Type B pancreatic cell (in vitro differentiated cells): ENCODE data around the gene ADIPOQ. TPM values are rescaled to one million over a fixed set of nuclear protein-coding genes. Genes with fewer than 3 reads are reported as not detected.
"Not testable (repeated sequence)": the region's sequence is repeated elsewhere in the genome, so short reads cannot be mapped to it uniquely, and the experiment has no call there.

ENCODE experiments used
- DNase-seq: peaks from one replicate; pipeline ENCODE4 v3.0.0; 2021; ENCODE audit warnings: mixed read lengths; ENCODE audit not compliant: unreplicated experiment; ENCODE audit errors: extremely low spot score
- H3K27ac Mint-ChIP-seq: 2 replicates; pipeline ENCODE4 v1.8.0; 2021; ENCODE audit warnings: mild to moderate bottlenecking, mixed read lengths
- H3K27me3 Mint-ChIP-seq: 2 replicates; pipeline ENCODE4 v1.8.0; 2021; ENCODE audit warnings: mixed read lengths
- H3K36me3 Mint-ChIP-seq: 2 replicates; pipeline ENCODE4 v1.8.0; 2021; ENCODE audit warnings: mixed read lengths
- H3K4me1 Mint-ChIP-seq: one replicate; pipeline ENCODE4 v1.8.0; 2021; ENCODE audit warnings: mixed read lengths; ENCODE audit not compliant: unreplicated experiment
- H3K4me3 Mint-ChIP-seq: 2 replicates; pipeline ENCODE4 v1.8.0; 2021; ENCODE audit warnings: mild to moderate bottlenecking, mixed read lengths
- H3K9me3 Mint-ChIP-seq: 2 replicates; pipeline ENCODE4 v1.8.0; 2021; ENCODE audit warnings: mixed read lengths
- total RNA-seq: library from RNA; stranded (reverse); gene quantifications from 2 replicates; pipeline ENCODE4 v1.2.1, GENCODE V29; 2021; ENCODE audit warnings: low replicate concordance
- TF ChIP-seq, protein P1 (sequence below): fragments of 200-600 bp; sonication (generic); conservative IDR thresholded peaks from 2 replicates; pipeline ENCODE4 v1.5.0; 2021; ENCODE audit warnings: antibody characterized with exemption, mild to moderate bottlenecking

ADIPOQ gene
- total RNA-seq, 1 donor from 2014 or later, result not detected

DNA sequence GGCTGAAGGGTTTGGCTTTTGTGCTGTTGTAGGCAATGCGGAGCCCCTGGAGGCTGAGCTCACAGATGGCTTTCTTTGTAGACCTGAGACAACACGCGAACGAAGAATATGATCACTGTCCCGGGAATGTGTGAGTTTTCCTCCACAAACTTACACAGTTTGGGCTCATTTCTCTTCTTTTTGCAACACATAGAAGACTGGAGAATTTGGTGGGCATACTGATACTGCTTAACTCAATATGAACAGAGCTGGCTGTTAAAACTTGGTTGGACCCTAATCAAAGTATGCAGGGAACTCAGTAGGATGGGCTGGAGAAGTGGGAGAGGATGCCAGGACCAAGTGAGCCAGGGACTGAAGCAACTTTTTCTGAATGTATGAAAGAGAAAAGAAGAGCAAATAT, 24.0 kb upstream of the ADIPOQ start:
- TF ChIP-seq, protein P1, sequence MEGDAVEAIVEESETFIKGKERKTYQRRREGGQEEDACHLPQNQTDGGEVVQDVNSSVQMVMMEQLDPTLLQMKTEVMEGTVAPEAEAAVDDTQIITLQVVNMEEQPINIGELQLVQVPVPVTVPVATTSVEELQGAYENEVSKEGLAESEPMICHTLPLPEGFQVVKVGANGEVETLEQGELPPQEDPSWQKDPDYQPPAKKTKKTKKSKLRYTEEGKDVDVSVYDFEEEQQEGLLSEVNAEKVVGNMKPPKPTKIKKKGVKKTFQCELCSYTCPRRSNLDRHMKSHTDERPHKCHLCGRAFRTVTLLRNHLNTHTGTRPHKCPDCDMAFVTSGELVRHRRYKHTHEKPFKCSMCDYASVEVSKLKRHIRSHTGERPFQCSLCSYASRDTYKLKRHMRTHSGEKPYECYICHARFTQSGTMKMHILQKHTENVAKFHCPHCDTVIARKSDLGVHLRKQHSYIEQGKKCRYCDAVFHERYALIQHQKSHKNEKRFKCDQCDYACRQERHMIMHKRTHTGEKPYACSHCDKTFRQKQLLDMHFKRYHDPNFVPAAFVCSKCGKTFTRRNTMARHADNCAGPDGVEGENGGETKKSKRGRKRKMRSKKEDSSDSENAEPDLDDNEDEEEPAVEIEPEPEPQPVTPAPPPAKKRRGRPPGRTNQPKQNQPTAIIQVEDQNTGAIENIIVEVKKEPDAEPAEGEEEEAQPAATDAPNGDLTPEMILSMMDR, result no peak
- DNase-seq, result no peak
- Mint-ChIP-seq H3K4me3 (no peak overlapping the region), H3K27ac (no peak overlapping the region), H3K4me1 (no peaks in the 10 kb centered on the region), H3K9me3 (no peaks in the 10 kb centered on the region), H3K36me3 (no peaks in the 10 kb centered on the region), H3K27me3 (peaks cover 51% of the 10 kb centered on the region)

DNA sequence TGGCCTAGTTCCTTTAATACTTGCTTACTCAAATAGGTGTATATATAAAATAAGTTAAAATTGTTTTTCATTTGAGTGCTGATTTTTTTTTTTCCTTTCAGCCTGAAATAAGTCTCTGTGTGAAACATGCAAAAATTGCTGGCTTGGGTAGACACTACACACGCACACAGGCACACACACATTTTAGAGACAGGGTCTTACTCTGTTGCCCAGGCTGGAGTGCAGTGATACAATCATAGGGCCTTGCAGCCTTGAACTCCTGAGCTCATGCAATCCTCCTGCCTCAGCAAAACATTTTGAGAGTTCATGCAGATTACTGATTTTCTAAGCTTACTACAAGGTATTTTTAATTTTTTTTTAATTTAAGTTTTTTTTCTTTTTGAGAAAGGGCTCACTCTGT, 23.6 kb upstream of the ADIPOQ start:
- TF ChIP-seq, protein P1, result no peak
- no peak overlapping the region for H3K4me3 Mint-ChIP-seq
- H3K36me3 Mint-ChIP-seq, result no peaks in the 10 kb centered on the region
- H3K27me3 Mint-ChIP-seq, result peaks cover 49% of the 10 kb centered on the region
- H3K27ac Mint-ChIP-seq, result no peak overlapping the region
- DNase-seq, result no peak
- no peaks in the 10 kb centered on the region for H3K4me1 Mint-ChIP-seq
- no peaks in the 10 kb centered on the region for H3K9me3 Mint-ChIP-seq

DNA sequence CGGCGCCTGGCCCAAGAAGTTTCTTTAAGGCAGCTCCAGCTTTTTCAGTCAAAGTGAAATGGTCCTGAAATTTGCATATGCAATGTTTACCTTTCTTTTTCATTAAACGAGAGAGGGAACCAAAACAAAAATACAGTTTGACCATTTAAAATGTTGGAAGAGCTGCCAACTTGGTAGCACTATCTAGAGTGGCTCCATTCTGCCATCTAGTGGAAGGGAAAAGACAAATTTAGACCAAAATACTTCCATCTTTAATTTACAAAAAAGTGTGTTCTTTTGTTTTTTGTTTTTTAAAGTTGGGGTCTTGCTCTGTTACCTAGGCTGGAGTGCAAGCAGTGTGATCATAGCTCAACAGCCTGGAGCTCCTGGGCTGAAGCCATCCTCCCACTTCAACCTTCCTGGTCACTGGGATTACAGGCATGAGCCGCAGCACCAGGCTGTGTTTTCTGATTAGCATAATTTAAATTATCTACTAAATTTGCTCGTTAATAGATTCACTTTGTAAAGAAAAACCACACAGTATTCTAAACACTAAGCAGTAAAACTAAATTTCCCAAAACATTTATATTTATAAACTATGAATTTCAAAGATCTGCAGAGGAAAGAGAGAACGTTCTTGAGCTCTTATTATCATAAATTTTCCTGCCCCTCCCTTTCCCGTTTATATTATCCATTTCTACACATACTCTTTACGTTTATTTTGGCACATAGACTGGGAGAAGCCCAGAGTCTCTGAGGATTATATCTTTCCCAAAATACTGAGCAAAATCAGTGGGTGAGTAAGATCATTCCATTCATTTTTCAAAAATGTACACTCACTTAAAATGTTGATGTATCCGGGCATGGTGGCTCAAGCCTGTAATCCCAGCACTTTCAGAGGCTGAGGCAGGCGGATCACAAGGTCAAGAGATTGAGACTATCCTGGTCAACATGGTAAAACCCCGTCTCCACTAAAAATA, 20.8 kb upstream of the ADIPOQ start:
- Mint-ChIP-seq H3K4me1 (peaks cover 15% of the 10 kb centered on the region), H3K27ac (no peak overlapping the region), H3K36me3 (no peaks in the 10 kb centered on the region), H3K27me3 (peaks cover 59% of the 10 kb centered on the region), H3K9me3 (no peaks in the 10 kb centered on the region), H3K4me3 (no peak overlapping the region)
- TF ChIP-seq, protein P1, result peak; percentile 83
- DNase-seq, result no peak

DNA sequence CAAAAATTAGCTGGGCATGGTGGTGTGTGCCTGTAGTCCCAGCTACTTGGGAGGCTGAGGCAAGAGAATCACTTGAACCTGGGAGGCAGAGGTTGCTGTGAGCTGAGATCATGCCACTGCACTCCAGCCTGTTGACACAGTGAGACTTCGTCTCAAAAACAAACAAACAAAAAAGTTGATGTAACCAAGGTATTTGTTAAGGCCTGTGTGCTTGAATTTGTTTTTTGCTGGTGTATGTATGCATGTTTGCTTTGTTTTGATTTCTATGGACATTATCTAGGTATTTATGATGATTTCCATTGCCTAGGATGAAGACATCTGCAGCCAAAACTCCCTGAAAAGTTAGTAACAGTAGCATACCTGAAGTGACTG, 20.1 kb upstream of the ADIPOQ start:
- peaks cover 15% of the 10 kb centered on the region for H3K4me1 Mint-ChIP-seq
- peaks cover 57% of the 10 kb centered on the region for H3K27me3 Mint-ChIP-seq
- not testable (repeated sequence) for H3K9me3 Mint-ChIP-seq, DNase-seq, H3K4me3 Mint-ChIP-seq, H3K36me3 Mint-ChIP-seq, H3K27ac Mint-ChIP-seq

DNA sequence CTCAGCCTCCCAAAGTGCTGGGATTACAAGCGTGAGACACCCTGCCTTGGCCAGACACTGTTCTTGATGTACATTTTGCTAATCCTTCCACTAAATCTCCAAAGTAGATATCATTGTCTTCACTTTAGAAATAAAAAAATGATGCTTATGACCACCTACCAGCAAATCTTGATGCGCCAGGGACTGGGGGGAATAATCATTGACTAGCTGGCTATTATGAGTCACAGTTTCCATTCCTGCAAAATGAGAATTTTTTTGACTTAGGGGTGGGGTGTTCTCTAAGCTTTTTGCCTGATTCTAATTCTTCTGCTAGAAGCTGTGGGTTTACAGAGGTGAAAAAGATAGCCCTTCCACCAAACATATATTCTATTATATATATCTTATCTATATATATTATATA, 19.1 kb upstream of the ADIPOQ start:
- no peaks in the 10 kb centered on the region for H3K36me3 Mint-ChIP-seq
- no peaks in the 10 kb centered on the region for H3K9me3 Mint-ChIP-seq
- no peak overlapping the region for H3K27ac Mint-ChIP-seq
- peaks cover 15% of the 10 kb centered on the region for H3K4me1 Mint-ChIP-seq
- H3K27me3 Mint-ChIP-seq, result peaks cover 54% of the 10 kb centered on the region
- H3K4me3 Mint-ChIP-seq, result no peak overlapping the region
- no peak for DNase-seq
- TF ChIP-seq, protein P1, result no peak

DNA sequence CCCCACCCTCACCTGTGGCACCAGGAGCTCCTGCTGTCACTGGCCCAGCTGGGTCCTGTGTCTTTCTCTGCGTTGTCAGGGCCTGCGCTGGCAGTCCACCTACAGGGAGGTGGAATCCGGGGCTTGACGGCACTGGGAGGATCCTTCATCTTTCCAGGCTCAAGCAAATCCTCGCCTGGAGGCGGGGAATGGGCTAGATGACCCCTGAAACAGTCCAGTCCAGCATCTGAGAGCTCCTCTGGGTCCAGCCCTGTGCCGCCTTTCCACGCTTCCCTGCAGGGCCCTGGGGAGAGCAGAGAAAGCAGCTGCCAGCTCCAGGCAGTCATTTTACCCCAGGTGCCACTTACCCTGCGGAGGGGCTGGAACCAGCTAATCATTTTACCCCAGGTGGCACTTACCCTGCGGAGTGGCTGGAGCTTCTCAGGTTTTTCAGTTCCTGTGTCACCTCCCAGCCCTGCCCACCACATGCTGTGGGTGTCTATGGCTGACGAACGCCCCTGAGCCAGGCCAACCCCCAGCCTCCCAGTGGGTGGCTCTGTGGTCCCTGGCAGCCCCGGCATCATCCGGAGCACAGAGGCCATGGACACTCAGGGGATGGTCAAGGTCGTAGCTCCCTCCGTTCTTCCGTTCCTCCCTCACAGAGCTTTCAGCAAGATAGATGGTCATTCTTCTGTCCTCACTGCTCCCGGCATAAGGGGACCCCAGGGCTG, 17.9 kb upstream of the ADIPOQ start:
- peaks cover 65% of the 10 kb centered on the region for H3K27me3 Mint-ChIP-seq
- H3K4me3 Mint-ChIP-seq, result peak overlapping the region; percentile 45
- no peak overlapping the region for H3K27ac Mint-ChIP-seq
- H3K36me3 Mint-ChIP-seq, result no peaks in the 10 kb centered on the region
- peaks cover 15% of the 10 kb centered on the region for H3K4me1 Mint-ChIP-seq
- DNase-seq, result no peak
- TF ChIP-seq, protein P1, result no peak
- H3K9me3 Mint-ChIP-seq, result no peaks in the 10 kb centered on the region
